ENCODE measurements around the gene APOA4. TPM values are rescaled to one million over a fixed set of nuclear protein-coding genes. Genes with fewer than 3 reads are reported as not detected.

The APOA4 gene
- polyA plus RNA-seq, 1 of the 3 experiments (the other 2 are of a cell fraction), result not detected

GRCh38 chr11:116861539-116861938 lies 38.4 kb upstream of the APOA4 start (continued):
- TF ChIP-seq REST (IDR thresholded peaks at IDR 0.05; ENCODE audit: low read depth, low read length) (no peak), GABPA (IDR thresholded peaks at IDR 0.05; ENCODE audit: low read depth) (no peak), CHD2 (IDR thresholded peaks at IDR 0.05; ENCODE audit: low read length, partially characterized antibody) (no peak), TAF1 (IDR thresholded peaks at IDR 0.05; ENCODE audit: borderline replicate concordance, low read depth, low read length) (no peak), IRF3 (IDR thresholded peaks at IDR 0.05; ENCODE audit: low read depth, low read length) (no peak), USF2 (IDR thresholded peaks at IDR 0.05; ENCODE audit: borderline replicate concordance, low read depth, low read length) (no peak), CTCF (IDR thresholded peaks at IDR 0.05) (no peak), YY1 (IDR thresholded peaks at IDR 0.05; ENCODE audit: low read depth) (peak; percentile 71; the same call in 1 of the 2 replicates), JUND (IDR thresholded peaks at IDR 0.05) (peak; percentile 74), FOXJ3 (CRISPR knock-in tag; IDR thresholded peaks at IDR 0.05) (no peak), RXRA (IDR thresholded peaks at IDR 0.05; ENCODE audit: borderline replicate concordance, low read depth) (no peak), EP300 (IDR thresholded peaks at IDR 0.05; ENCODE audit: borderline replicate concordance in 1 of 2, low read depth in 1 of 2, low read length in 1 of 2) (no peak), NRF1 (IDR thresholded peaks at IDR 0.05; ENCODE audit: low read depth, low read length) (no peak), MAX (IDR thresholded peaks at IDR 0.05; ENCODE audit: low read depth) (peak; percentile 73)

All from SK-N-SH (cell line).